HCT116 (cell line): ENCODE results near the gene HEPACAM. TPM values are rescaled to one million over a fixed set of nuclear protein-coding genes. Genes with fewer than 3 reads are reported as not detected.

Experiments used
- ATAC-seq: fragments of 200-7000 bp; cut with Tn5 transposase; 2 replicates; pipeline ENCODE4 v1.9.1; 2020; ENCODE audit warnings: mild to moderate bottlenecking, moderate library complexity
- BruUV-seq: library from RNA; stranded (reverse); fragments of 400-500 nt; replicated peaks from 2 replicates; lab custom pipeline; 2021; lab: Mats Ljungman, UMichigan
- CTCF ChIA-PET: fragments of 300-600 bp; sonication (Branson Sonifier 250); formaldehyde crosslinking; loops from one replicate; lab custom pipeline; 2021; ENCODE audit warnings: antibody characterized with exemption; lab: Charles Lee
- POLR2A ChIA-PET: fragments of 300-600, 350-600 bp; sonication (Branson Sonifier 250); formaldehyde crosslinking; loops from one replicate; lab custom pipeline; 2021; ENCODE audit warnings: antibody characterized with exemption; lab: Charles Lee
- RAD21 ChIA-PET, 2 experiments: fragments of 300-600 bp; sonication (Branson Sonifier 250); formaldehyde crosslinking; loops; one replicate each; lab custom pipeline; 2023; ENCODE audit warnings: low total read pairs in 2 of 2; ENCODE audit not compliant: uncharacterized antibody in 2 of 2, unreplicated experiment in 2 of 2, low non-redundant PET in 1 of 2; lab: Charles Lee
- DNase-seq: peaks from one replicate; pipeline ENCODE4 v3.0.0-alpha.2; 2010; ENCODE audit warnings: low read depth, low spot score
- H2AFZ ChIP-seq: fragments of 200-600 bp; shearing (Covaris generic), sonication (generic); 2 replicates; pipeline ENCODE4 v1.6.1; 2017; ENCODE audit warnings: low read depth, mixed run types, mixed read lengths, antibody characterized with exemption, low read length; ENCODE audit not compliant: poor library complexity, severe bottlenecking
- H3K27ac ChIP-seq: 2 replicates; pipeline ENCODE4 v1.5.1; 2012; ENCODE audit warnings: low read depth, low read length
- H3K27me3 ChIP-seq: fragments of 200-600 bp; sonication (generic); 2 replicates; pipeline ENCODE4 v1.6.1; 2016; ENCODE audit warnings: mixed run types, low read length, mixed read lengths; ENCODE audit not compliant: insufficient read depth
- H3K36me3 ChIP-seq, 2 experiments: fragments of 200-500 bp in 1 of 2; fragments of 200-600 bp in 1 of 2; sonication (Bioruptor generic) in 1 of 2; sonication (generic) in 1 of 2; 2 replicates each; pipeline versions ENCODE4 v1.5.1 to v1.6.1; 2014 to 2016; ENCODE audit warnings: low read length in 2 of 2, inconsistent platforms in 1 of 2, mixed read lengths in 1 of 2, mixed run types in 1 of 2; ENCODE audit not compliant: insufficient read depth in 2 of 2, control insufficient read depth in 1 of 2
- H3K4me1 ChIP-seq, 2 experiments: fragments of 200-600 bp in 1 of 2; sonication (generic) in 1 of 2; 2 replicates each; pipeline versions ENCODE4 v1.5.1 to v1.6.1; 2012 to 2017; ENCODE audit warnings: low read length in 2 of 2, inconsistent platforms in 1 of 2, mild to moderate bottlenecking in 1 of 2, mixed read lengths in 1 of 2, mixed run types in 1 of 2, moderate library complexity in 1 of 2; ENCODE audit not compliant: insufficient read depth in 2 of 2, control insufficient read depth in 1 of 2
- H3K4me2 ChIP-seq: fragments of 200-600 bp; sonication (generic); 2 replicates; pipeline ENCODE4 v1.6.1; 2017; ENCODE audit warnings: mixed run types, low read length, mixed read lengths
- H3K4me3 ChIP-seq, 2 experiments: fragments of 200-600 bp in 1 of 2; sonication (generic) in 1 of 2; replicated peaks in 1 of 2; 2 replicates each; pipeline ENCODE4 v1.5.1; 2011 to 2016; ENCODE audit warnings: low read length in 2 of 2, control low read depth in 1 of 2, low read depth in 1 of 2, mild to moderate bottlenecking in 1 of 2, mixed read lengths in 1 of 2, mixed run types in 1 of 2
- H3K79me2 ChIP-seq: fragments of 200-600 bp; sonication (generic); 2 replicates; pipeline ENCODE4 v1.6.1; 2017; ENCODE audit warnings: mild to moderate bottlenecking, mixed run types, low read length, moderate library complexity, mixed read lengths; ENCODE audit not compliant: insufficient read depth
- H3K9ac ChIP-seq: fragments of 200-600 bp; sonication (generic); 2 replicates; pipeline ENCODE4 v1.6.1; 2016; ENCODE audit warnings: low read length, mixed read lengths
- H3K9me2 ChIP-seq: fragments of 200-600 bp; sonication (generic), shearing (Covaris generic); 2 replicates; pipeline ENCODE4 v1.6.1; 2017; ENCODE audit warnings: mixed run types, mild to moderate bottlenecking, moderate library complexity; ENCODE audit not compliant: insufficient read depth
- H3K9me3 ChIP-seq, 2 experiments: fragments of 200-500 bp in 1 of 2; fragments of 200-600 bp in 1 of 2; sonication (Bioruptor generic) in 1 of 2; sonication (generic) in 1 of 2; 2 replicates each; pipeline ENCODE4 v1.6.1; 2014 to 2017; ENCODE audit warnings: low read length in 2 of 2, mixed read lengths in 2 of 2, inconsistent platforms in 1 of 2, low read depth in 1 of 2, mild to moderate bottlenecking in 1 of 2, mixed run types in 1 of 2, moderate library complexity in 1 of 2; ENCODE audit not compliant: control insufficient read depth in 1 of 2, insufficient read depth in 1 of 2
- H4K20me1 ChIP-seq: fragments of 200-600 bp; sonication (generic), shearing (Covaris generic); 2 replicates; pipeline ENCODE4 v1.6.1; 2017; ENCODE audit warnings: mixed run types, mild to moderate bottlenecking, moderate library complexity; ENCODE audit not compliant: insufficient read depth
- CBX3 ChIP-seq: IDR thresholded peaks from 2 replicates; pipeline ENCODE4 v1.6.1; 2012; ENCODE audit warnings: low read depth
- CEBPB ChIP-seq: IDR thresholded peaks from 2 replicates; pipeline ENCODE4 v1.6.1; 2012; ENCODE audit warnings: low read depth
- EZH2 ChIP-seq: fragments of 200-600 bp; sonication (generic); IDR thresholded peaks from 2 replicates; pipeline ENCODE4 v1.6.1; 2017; ENCODE audit warnings: antibody characterized with exemption, mixed run types
- EZH2phosphoT487 ChIP-seq: fragments of 200-600 bp; IDR thresholded peaks from 2 replicates; pipeline ENCODE4 v1.6.1; 2018; ENCODE audit warnings: antibody characterized with exemption, borderline replicate concordance
- FOSL1 ChIP-seq: IDR thresholded peaks from 2 replicates; pipeline ENCODE4 v1.6.1; 2012; ENCODE audit warnings: low read depth
- POLR2A ChIP-seq: IDR thresholded peaks from 2 replicates; pipeline ENCODE4 v1.7.0; 2011; ENCODE audit warnings: borderline replicate concordance; ENCODE audit not compliant: insufficient read depth, insufficient read length; ENCODE audit errors: extremely low read depth
- POLR2AphosphoS5 ChIP-seq: IDR thresholded peaks from 2 replicates; pipeline ENCODE4 v1.6.1; 2011; ENCODE audit warnings: mild to moderate bottlenecking, low read depth, low read length, moderate library complexity
- RAD21 ChIP-seq: IDR thresholded peaks from 2 replicates; pipeline ENCODE4 v1.6.1; 2012; ENCODE audit warnings: low read depth, mild to moderate bottlenecking
- TCF7L2 ChIP-seq: IDR thresholded peaks from 2 replicates; pipeline ENCODE4 v1.7.0; 2011; ENCODE audit warnings: borderline replicate concordance, inconsistent platforms; ENCODE audit not compliant: insufficient read depth, insufficient read length; ENCODE audit errors: extremely low read depth
- intact Hi-C: fragments of 100-400 bp; cut with micrococcal nuclease; formaldehyde crosslinking; loops from 2 replicates; pipeline ENCODE4 v1.10.0; 2022
- total RNA-seq: library from RNA; stranded (reverse); gene quantifications from one replicate; pipeline ENCODE4 v1.2.1, GENCODE V29; 2021; ENCODE audit not compliant: unreplicated experiment
- TF ChIP-seq, protein P1 (sequence below): IDR thresholded peaks from 2 replicates; pipeline ENCODE4 v1.6.1; 2012
- TF ChIP-seq, protein P2 (sequence below): IDR thresholded peaks from 2 replicates; pipeline ENCODE4 v1.6.1; 2011; ENCODE audit warnings: mild to moderate bottlenecking, low read length, moderate library complexity; ENCODE audit not compliant: insufficient replicate concordance; ENCODE audit errors: extremely low read depth

HEPACAM gene
- total RNA-seq, 1 experiment from 2014 or later = not detected

DNA sequence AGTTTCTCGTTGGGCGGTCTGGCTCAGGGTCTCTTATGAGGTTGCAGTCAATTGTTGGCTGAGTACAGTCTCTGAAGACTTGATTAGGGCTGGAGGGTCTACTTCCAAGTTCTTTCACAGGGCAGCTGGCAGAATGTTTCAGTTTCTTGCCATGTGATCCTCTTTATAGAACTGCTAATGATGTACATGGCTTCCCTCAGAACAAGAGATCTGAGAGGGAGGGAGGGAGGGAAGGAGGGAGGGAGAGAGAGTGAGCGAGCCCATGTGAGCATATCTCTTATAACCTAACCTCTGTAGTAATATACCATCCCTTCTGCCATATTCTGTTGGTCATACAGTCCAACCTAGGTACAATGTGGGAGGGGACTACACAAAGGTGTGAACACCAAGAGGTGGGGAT lies 15.5 kb upstream of the HEPACAM start (continued):
- no peak for TF ChIP-seq CBX3

- H3K36me3 ChIP-seq = no peaks in the 10 kb centered on the region
- no peaks in the 10 kb centered on the region for H4K20me1 ChIP-seq
- ChIA-PET POLR2A (no interaction called here), CTCF (no interaction called here), RAD21 (no interaction called here)
- H3K4me3 ChIP-seq = no peak overlapping the region
- H3K27ac ChIP-seq = no peak overlapping the region
- no peak overlapping the region for H3K4me2 ChIP-seq
- DNase-seq = no peak
- H3K4me1 ChIP-seq = peaks cover 7 to 24% of the 10 kb centered on the region in 2 experiments
- no TSS peak for BruUV-seq
- no peaks in the 10 kb centered on the region for H3K9me3 ChIP-seq
- TF ChIP-seq FOSL1 (no peak), EZH2 (no peak), CEBPB (no peak), POLR2A (no peak), TCF7L2 (no peak), CBX3 (no peak), EZH2phosphoT487 (no peak), RAD21 (no peak), POLR2AphosphoS5 (no peak)
- TF ChIP-seq, protein P1, sequence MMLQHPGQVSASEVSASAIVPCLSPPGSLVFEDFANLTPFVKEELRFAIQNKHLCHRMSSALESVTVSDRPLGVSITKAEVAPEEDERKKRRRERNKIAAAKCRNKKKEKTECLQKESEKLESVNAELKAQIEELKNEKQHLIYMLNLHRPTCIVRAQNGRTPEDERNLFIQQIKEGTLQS = no peak
- TF ChIP-seq, protein P2, sequence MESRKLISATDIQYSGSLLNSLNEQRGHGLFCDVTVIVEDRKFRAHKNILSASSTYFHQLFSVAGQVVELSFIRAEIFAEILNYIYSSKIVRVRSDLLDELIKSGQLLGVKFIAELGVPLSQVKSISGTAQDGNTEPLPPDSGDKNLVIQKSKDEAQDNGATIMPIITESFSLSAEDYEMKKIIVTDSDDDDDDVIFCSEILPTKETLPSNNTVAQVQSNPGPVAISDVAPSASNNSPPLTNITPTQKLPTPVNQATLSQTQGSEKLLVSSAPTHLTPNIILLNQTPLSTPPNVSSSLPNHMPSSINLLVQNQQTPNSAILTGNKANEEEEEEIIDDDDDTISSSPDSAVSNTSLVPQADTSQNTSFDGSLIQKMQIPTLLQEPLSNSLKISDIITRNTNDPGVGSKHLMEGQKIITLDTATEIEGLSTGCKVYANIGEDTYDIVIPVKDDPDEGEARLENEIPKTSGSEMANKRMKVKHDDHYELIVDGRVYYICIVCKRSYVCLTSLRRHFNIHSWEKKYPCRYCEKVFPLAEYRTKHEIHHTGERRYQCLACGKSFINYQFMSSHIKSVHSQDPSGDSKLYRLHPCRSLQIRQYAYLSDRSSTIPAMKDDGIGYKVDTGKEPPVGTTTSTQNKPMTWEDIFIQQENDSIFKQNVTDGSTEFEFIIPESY = no peak
- no peaks in the 10 kb centered on the region for H3K79me2 ChIP-seq
- no peaks in the 10 kb centered on the region for H3K9me2 ChIP-seq
- intact Hi-C loops = no loop called here
- H3K27me3 ChIP-seq = no peaks in the 10 kb centered on the region
- no peak for ATAC-seq
- H3K9ac ChIP-seq = no peak overlapping the region
- no peak overlapping the region for H2AFZ ChIP-seq
Measured at GRCh38 chr11:124950601-124951330, 14.9 kb upstream of the HEPACAM start.
